Measurements from ENCODE around the gene F9.

The F9 gene

GRCh38 chrX:139596068-139596467 is 65.5 kb downstream of the F9 start:
- no peak for TF ChIP-seq CTCF (IDR thresholded peaks at IDR 0.05; ENCODE audit: low read depth, low read length)

GRCh38 chrX:139600105-139600504 is 69.6 kb downstream of the F9 start:
- no peak overlapping the region for H3K4me3 ChIP-seq (ENCODE audit: low read depth, low read length)
- TF ChIP-seq CTCF (IDR thresholded peaks at IDR 0.05; ENCODE audit: low read depth, low read length), result no peak

More at GRCh38 chrX:139596068-139596467, 65.5 kb downstream of the F9 start:
- no peak overlapping the region for H3K4me3 ChIP-seq (ENCODE audit: low read depth, low read length)

Data from WI38 (cell line).